ENCODE data around the gene KIRREL3. TPM values are rescaled to one million over a fixed set of nuclear protein-coding genes. Genes with fewer than 3 reads are reported as not detected.

KIRREL3 gene
- total RNA-seq, 2 donors from 2014 or later, result 0.28 TPM; not detected in 1

DNA sequence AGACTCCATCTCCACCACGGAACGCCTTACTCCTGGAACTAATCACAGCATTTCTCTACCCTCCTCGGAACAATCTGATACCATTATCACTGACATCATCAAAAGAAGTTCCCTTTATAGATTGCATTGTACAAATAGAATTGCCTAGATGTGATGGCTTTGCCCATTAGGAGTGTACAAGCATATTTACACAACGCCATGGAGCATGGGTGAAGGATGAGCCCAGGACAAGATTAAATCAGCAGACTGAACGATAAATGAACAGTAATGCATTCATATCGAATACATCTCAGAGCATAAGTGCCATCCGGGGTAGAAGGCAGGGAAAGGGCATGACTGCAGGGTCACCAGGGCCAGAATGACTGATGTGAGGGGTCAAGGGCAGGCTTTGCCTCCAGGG is 57.3 kb downstream of the KIRREL3 start:
- intact Hi-C loops (cut with DNase I), result no loop called here
- TF ChIP-seq POLR2AphosphoS5 (IDR thresholded peaks at IDR 0.05) (peak; percentile 65), POLR2A (IDR thresholded peaks at IDR 0.05) (no peak)
- Histone ChIP-seq H3K27ac (no peak overlapping the region), H3K4me1 (replicated peaks) (no peaks in the 10 kb centered on the region), H3K27me3 (replicated peaks; ENCODE audit: insufficient read depth) (no peaks in the 10 kb centered on the region), H3K36me3 (no peaks in the 10 kb centered on the region), H3K4me3 (no peak overlapping the region), H3K9me3 (no peaks in the 10 kb centered on the region)
- WGBS, result 53% methylated on average over 7 of the region's 7 CpGs
- no peak for DNase-seq (ENCODE audit: low spot score)

DNA sequence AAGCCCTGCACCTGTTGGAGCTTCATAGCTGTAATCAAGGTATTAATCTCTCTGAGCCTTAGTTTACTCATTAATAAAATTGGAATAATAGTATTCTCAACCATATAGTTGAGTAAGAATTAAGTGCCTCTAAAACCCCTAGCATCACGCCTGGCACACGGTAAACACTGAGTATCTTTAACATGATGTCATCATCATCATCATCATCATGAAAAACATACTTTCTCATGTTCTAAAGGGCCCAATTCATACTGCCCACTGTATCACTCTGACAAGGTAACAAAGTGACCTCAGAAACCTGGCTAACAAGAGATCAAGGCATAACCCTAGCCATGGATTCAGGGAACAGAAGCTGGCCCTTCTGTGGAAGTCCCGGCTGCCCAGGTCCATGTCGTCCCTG is 58.4 kb downstream of the KIRREL3 start:
- Histone ChIP-seq H3K27me3 (replicated peaks; ENCODE audit: insufficient read depth) (no peaks in the 10 kb centered on the region), H3K9me3 (no peaks in the 10 kb centered on the region), H3K27ac (no peak overlapping the region), H3K4me3 (no peak overlapping the region), H3K4me1 (replicated peaks) (no peaks in the 10 kb centered on the region), H3K36me3 (no peaks in the 10 kb centered on the region)
- DNase-seq (ENCODE audit: low spot score), result no peak
- intact Hi-C loops (cut with DNase I), result no loop called here
- WGBS, result 93% methylated on average over 4 of the region's 4 CpGs
- TF ChIP-seq POLR2A (IDR thresholded peaks at IDR 0.05) (no peak), CTCF (IDR thresholded peaks at IDR 0.05) (no peak), POLR2AphosphoS5 (IDR thresholded peaks at IDR 0.05) (no peak)

- Histone ChIP-seq H3K4me1 (replicated peaks) (no peaks in the 10 kb centered on the region), H3K36me3 (no peaks in the 10 kb centered on the region), H3K4me3 (no peak overlapping the region), H3K27me3 (replicated peaks; ENCODE audit: insufficient read depth) (no peaks in the 10 kb centered on the region), H3K9me3 (no peaks in the 10 kb centered on the region), H3K27ac (no peak overlapping the region)
- DNase-seq (ENCODE audit: low spot score), result no peak
- WGBS, result 93% methylated on average over 2 of the region's 2 CpGs
- no peak for TF ChIP-seq CTCF (IDR thresholded peaks at IDR 0.05)
- TF ChIP-seq POLR2A (IDR thresholded peaks at IDR 0.05), result no peak
- intact Hi-C loops (cut with DNase I), result no loop called here
These were observed 61.0 kb downstream of the KIRREL3 start for GRCh38 chr11:126939552-126939951.

GRCh38 chr11:126938718-126939117 is 61.9 kb downstream of the KIRREL3 start:
- WGBS, result 86% methylated on average over 4 of the region's 4 CpGs
- intact Hi-C loops (cut with DNase I), result no loop called here
- DNase-seq (ENCODE audit: low spot score), result no peak
- H3K27me3 ChIP-seq (replicated peaks; ENCODE audit: insufficient read depth), result no peaks in the 10 kb centered on the region
- H3K4me3 ChIP-seq, result no peak overlapping the region
- no peaks in the 10 kb centered on the region for H3K9me3 ChIP-seq
- TF ChIP-seq POLR2A (IDR thresholded peaks at IDR 0.05) (no peak), POLR2AphosphoS5 (IDR thresholded peaks at IDR 0.05) (no peak), CTCF (IDR thresholded peaks at IDR 0.05) (no peak)
- no peaks in the 10 kb centered on the region for H3K4me1 ChIP-seq (replicated peaks)
- no peak overlapping the region for H3K27ac ChIP-seq
- no peaks in the 10 kb centered on the region for H3K36me3 ChIP-seq

GRCh38 chr11:126930091-126930841 is 70.3 kb downstream of the KIRREL3 start:
- no peak for TF ChIP-seq POLR2AphosphoS5 (IDR thresholded peaks at IDR 0.05)
- no peak for TF ChIP-seq CTCF (IDR thresholded peaks at IDR 0.05)
- TF ChIP-seq POLR2A (IDR thresholded peaks at IDR 0.05), result no peak
- Histone ChIP-seq H3K27ac (no peak overlapping the region), H3K27me3 (replicated peaks; ENCODE audit: insufficient read depth) (no peaks in the 10 kb centered on the region), H3K4me1 (replicated peaks) (no peaks in the 10 kb centered on the region), H3K9me3 (no peaks in the 10 kb centered on the region), H3K4me3 (no peak overlapping the region), H3K36me3 (no peaks in the 10 kb centered on the region)
- DNase-seq (ENCODE audit: low spot score), result no peak
- intact Hi-C loops (cut with DNase I), result no loop called here
- WGBS, result 53% methylated on average over 4 of the region's 4 CpGs

Measured in prostate gland (tissue), 2 donors.